Endothelial cell of umbilical vein (primary cell): Measurements from ENCODE around the gene PLA2G4B. TPM values are rescaled to one million over a fixed set of nuclear protein-coding genes. Genes with fewer than 3 reads are reported as not detected.

Experiments used
- BruUV-seq: library from RNA; stranded (reverse); fragments of 400-500 nt; replicated peaks from 2 replicates; lab custom pipeline; 2021; lab: Mats Ljungman, UMichigan
- CTCF ChIA-PET: fragments of 300-600, 350-600 bp; sonication (Branson Sonifier 250); formaldehyde crosslinking; loops from one replicate; lab custom pipeline; 2021; ENCODE audit warnings: antibody characterized with exemption, inconsistent platforms; lab: Charles Lee
- POLR2A ChIA-PET: fragments of 300-600, 350-600 bp; sonication (Branson Sonifier 250); formaldehyde crosslinking; loops from one replicate; lab custom pipeline; 2021; ENCODE audit warnings: antibody characterized with exemption, inconsistent platforms; lab: Charles Lee
- DNase-seq: peaks from one replicate; pipeline ENCODE4 v3.0.0-alpha.2; 2011; ENCODE audit warnings: low read depth, low spot score
- FAIRE-seq: peaks from 2 replicates; lab custom pipeline; 2011; peaks lifted over from hg19 to GRCh38; lab: Jason Lieb, UNC
- H2AFZ ChIP-seq: 2 replicates; pipeline ENCODE4 v1.6.0; 2012; ENCODE audit warnings: low read depth, low read length, control low read depth, inconsistent platforms
- H3K27ac ChIP-seq: 2 replicates; pipeline ENCODE4 v1.5.1; 2011; ENCODE audit warnings: low read depth, mild to moderate bottlenecking, control low read depth, low read length, moderate library complexity; ENCODE audit not compliant: insufficient read depth
- H3K27me3 ChIP-seq, 2 experiments: 2 replicates each; pipeline versions ENCODE4 v1.6.0 to v1.6.1; 2011; ENCODE audit warnings: low read length in 2 of 2, mixed read lengths in 1 of 2; ENCODE audit not compliant: control insufficient read depth in 2 of 2, insufficient read depth in 2 of 2
- H3K36me3 ChIP-seq, 2 experiments: 2 replicates in 1 of 2; 3 replicates in 1 of 2; pipeline ENCODE4 v1.5.1; 2011; ENCODE audit warnings: low read length in 2 of 2, mild to moderate bottlenecking in 1 of 2, moderate library complexity in 1 of 2; ENCODE audit not compliant: control insufficient read depth in 2 of 2, insufficient read depth in 2 of 2; ENCODE audit errors: extremely low read depth in 1 of 2
- H3K4me1 ChIP-seq: 3 replicates; pipeline ENCODE4 v1.5.1; 2011; ENCODE audit warnings: mild to moderate bottlenecking, low read length; ENCODE audit not compliant: control insufficient read depth, insufficient read depth; ENCODE audit errors: extremely low read depth
- H3K4me2 ChIP-seq: 2 replicates; pipeline ENCODE4 v1.6.1; 2011; ENCODE audit warnings: low read length, control low read depth, mixed read lengths; ENCODE audit not compliant: insufficient read depth
- H3K4me3 ChIP-seq, 3 experiments: fragments of 200-600 bp in 1 of 3; sonication (generic), shearing (Covaris generic) in 1 of 3; replicated peaks in 1 of 3; 2 replicates each; pipeline ENCODE4 v1.5.1; 2011 to 2016; ENCODE audit warnings: control low read depth in 3 of 3, low read length in 3 of 3, mild to moderate bottlenecking in 2 of 3, inconsistent platforms in 1 of 3, low read depth in 1 of 3, moderate library complexity in 1 of 3; ENCODE audit not compliant: insufficient read depth in 1 of 3
- H3K79me2 ChIP-seq: 2 replicates; pipeline ENCODE4 v1.6.0; 2012; ENCODE audit warnings: low read length, inconsistent platforms; ENCODE audit not compliant: control insufficient read depth, insufficient read depth
- H3K9ac ChIP-seq: replicated peaks from 2 replicates; pipeline ENCODE3; 2011; ENCODE audit warnings: low read length, control low read depth; ENCODE audit not compliant: insufficient read depth; ENCODE audit errors: extremely low read depth
- H3K9me1 ChIP-seq: replicated peaks from 3 replicates; pipeline ENCODE4 v1.6.0; 2011; ENCODE audit warnings: mild to moderate bottlenecking, low read length; ENCODE audit not compliant: control insufficient read depth, insufficient read depth; ENCODE audit errors: extremely low read depth
- H3K9me3 ChIP-seq: replicated peaks from 2 replicates; pipeline ENCODE4 v1.5.1; 2012; ENCODE audit warnings: low read length, inconsistent platforms; ENCODE audit not compliant: control insufficient read depth, insufficient read depth
- H4K20me1 ChIP-seq: replicated peaks from 2 replicates; pipeline ENCODE3; 2011; ENCODE audit warnings: mild to moderate bottlenecking, low read length; ENCODE audit not compliant: control insufficient read depth, insufficient read depth; ENCODE audit errors: extremely low read depth
- CTCF ChIP-seq, 2 donors: IDR thresholded peaks; 1 replicate in 1 of 2; 2 replicates in 1 of 2; pipeline ENCODE4 v1.5.1; 2011; ENCODE audit warnings: low read length in 2 of 2, mild to moderate bottlenecking in 2 of 2, moderate library complexity in 2 of 2, control low read depth in 1 of 2, inconsistent platforms in 1 of 2, low read depth in 1 of 2; ENCODE audit not compliant: insufficient read depth in 1 of 2; ENCODE audit errors: extremely low read depth in 1 of 2
- EZH2 ChIP-seq: IDR thresholded peaks from 2 replicates; pipeline ENCODE4 v1.6.1; 2012; ENCODE audit warnings: borderline replicate concordance, low read depth, mild to moderate bottlenecking, moderate library complexity, low read length, inconsistent platforms; ENCODE audit not compliant: severe bottlenecking
- FOS ChIP-seq: IDR thresholded peaks from 2 replicates; pipeline ENCODE4 v1.6.1; 2011; ENCODE audit warnings: mild to moderate bottlenecking, low read length, moderate library complexity, borderline replicate concordance; ENCODE audit not compliant: insufficient read depth
- GATA2 ChIP-seq: IDR thresholded peaks from 2 replicates; pipeline ENCODE4 v1.7.0; 2011; ENCODE audit warnings: low read depth, mild to moderate bottlenecking, moderate library complexity, mixed read lengths, low read length; ENCODE audit not compliant: insufficient read length, insufficient read depth
- JUN ChIP-seq: IDR thresholded peaks from 2 replicates; pipeline ENCODE4 v1.6.1; 2011; ENCODE audit warnings: borderline replicate concordance, low read depth; ENCODE audit not compliant: insufficient read length, insufficient read depth
- MAX ChIP-seq: IDR thresholded peaks from 2 replicates; pipeline ENCODE4 v1.6.1; 2011; ENCODE audit not compliant: insufficient read depth, insufficient read length
- MYC ChIP-seq: IDR thresholded peaks from one replicate; pipeline ENCODE4 v1.6.1; 2011; ENCODE audit warnings: mild to moderate bottlenecking, low read depth, low read length
- POLR2A ChIP-seq: IDR thresholded peaks from 2 replicates; pipeline ENCODE4 v1.6.1; 2012; ENCODE audit warnings: low read depth, mild to moderate bottlenecking, control low read depth, low read length
- POLR2AphosphoS5 ChIP-seq: IDR thresholded peaks from 2 replicates; pipeline ENCODE4 v1.6.1; 2012; ENCODE audit warnings: low read depth, mild to moderate bottlenecking, control low read depth, low read length, moderate library complexity; ENCODE audit not compliant: insufficient read depth
- dilution Hi-C: fragments of 300-500 bp; cut with MboI; formaldehyde crosslinking; loops from one replicate; pipeline ENCODE4 v1.15.0; 2019; ENCODE audit warnings: low sequenced_read_pairs; ENCODE audit not compliant: extremely low pct_ligation_motif_present
- intact Hi-C: fragments of 100-400 bp; cut with micrococcal nuclease; formaldehyde crosslinking; loops from one replicate; pipeline ENCODE4 v1.10.0; 2022
- polyA plus RNA-seq, 4 experiments: library from polyadenylated mRNA; depleted of rRNA in 3 of 4; stranded (reverse) in 3 of 4; unstranded in 1 of 4; fragments of >200 nt; gene quantifications; 2 replicates each; pipeline versions ENCODE4 v1.2.1 to v1.2.3, GENCODE V29; 2011 to 2012; ENCODE audit warnings: missing spikeins in 1 of 4
- total RNA-seq: library from RNA; stranded (reverse); gene quantifications from 2 replicates; pipeline ENCODE4 v1.2.3, GENCODE V29; 2021

PLA2G4B gene
- total and polyA plus RNA-seq, 2 donors (not counting 3 experiments of a cell fraction or from before 2014, with no cell fraction given) = 4.0 to 7.9 TPM

GRCh38 chr15:41885321-41885720 is 46.7 kb downstream of the PLA2G4B start:
- TF ChIP-seq POLR2AphosphoS5 (no peak), MAX (no peak), GATA2 (no peak), CTCF (IDR thresholded peaks at IDR 0.05; ENCODE audit: extremely low read depth in 1 of 2, insufficient read depth in 1 of 2, low read depth in 1 of 2, low read length in 2 of 2) (no peak), POLR2A (no peak), FOS (no peak), MYC (no peak), EZH2 (no peak), JUN (no peak)
- CTCF ChIA-PET = interaction anchor here (1.3 to 2.8 kb wide), 2 partner anchors 19 to 112 kb away, joined by 4 to 9 read pairs; no protein-coding TSS in a partner anchor
- H3K4me3 ChIP-seq = no peak overlapping the region
- H3K4me2 ChIP-seq = no peak overlapping the region
- H2AFZ ChIP-seq = no peak overlapping the region
- dilution Hi-C loops = no loop called here
- no peaks in the 10 kb centered on the region for H3K79me2 ChIP-seq
- no peak overlapping the region for H3K27ac ChIP-seq
- no peaks in the 10 kb centered on the region for H4K20me1 ChIP-seq
- no peaks in the 10 kb centered on the region for H3K27me3 ChIP-seq
- BruUV-seq = no TSS peak
- no peaks in the 10 kb centered on the region for H3K9me3 ChIP-seq
- peaks cover 5 to 30% of the 10 kb centered on the region in 2 experiments for H3K36me3 ChIP-seq
- intact Hi-C loops = no loop called here
- DNase-seq (no peak), FAIRE-seq (no peak)
- POLR2A ChIA-PET = no interaction called here
- no peaks in the 10 kb centered on the region for H3K9me1 ChIP-seq
- no peaks in the 10 kb centered on the region for H3K4me1 ChIP-seq
- H3K9ac ChIP-seq = no peak overlapping the region
